Astrocyte (in vitro differentiated cells and primary cell): ENCODE data around the gene PIP4K2B. TPM values are rescaled to one million over a fixed set of nuclear protein-coding genes. Genes with fewer than 3 reads are reported as not detected.

Source experiments
- DNase-seq: peaks from one replicate; pipeline ENCODE4 v3.0.0-alpha.2; 2010; ENCODE audit warnings: low read depth
- FAIRE-seq: peaks from 2 replicates; lab custom pipeline; 2011; peaks lifted over from hg19 to GRCh38; lab: Jason Lieb, UNC
- H2AFZ ChIP-seq: 2 replicates; pipeline ENCODE4 v1.6.0; 2012; ENCODE audit warnings: low read depth, low read length, inconsistent platforms
- H3K27ac ChIP-seq: 2 replicates; pipeline ENCODE4 v1.5.1; 2011; ENCODE audit warnings: low read depth, low read length, inconsistent platforms
- H3K27me3 ChIP-seq: 2 replicates; pipeline ENCODE4 v1.6.0; 2011; ENCODE audit warnings: low read length, inconsistent platforms; ENCODE audit not compliant: insufficient read depth
- H3K36me3 ChIP-seq: 2 replicates; pipeline ENCODE4 v1.5.1; 2011; ENCODE audit warnings: low read length, inconsistent platforms; ENCODE audit not compliant: insufficient read depth
- H3K4me1 ChIP-seq: 2 replicates; pipeline ENCODE4 v1.5.1; 2011; ENCODE audit warnings: low read length, inconsistent platforms; ENCODE audit not compliant: insufficient read depth
- H3K4me2 ChIP-seq: 2 replicates; pipeline ENCODE4 v1.6.0; 2012; ENCODE audit warnings: low read length, inconsistent platforms
- H3K4me3 ChIP-seq: 2 replicates; pipeline ENCODE4 v1.5.1; 2011; ENCODE audit warnings: low read depth, mild to moderate bottlenecking, low read length, inconsistent platforms; ENCODE audit not compliant: insufficient read depth
- H3K79me2 ChIP-seq: 2 replicates; pipeline ENCODE4 v1.6.0; 2012; ENCODE audit warnings: mild to moderate bottlenecking, low read length, inconsistent platforms; ENCODE audit not compliant: insufficient read depth
- H3K9ac ChIP-seq: 2 replicates; pipeline ENCODE4 v1.6.0; 2012; ENCODE audit warnings: mild to moderate bottlenecking, low read length, inconsistent platforms
- H3K9me3 ChIP-seq: 2 replicates; pipeline ENCODE4 v1.5.1; 2012; ENCODE audit warnings: low read depth, mild to moderate bottlenecking, low read length, inconsistent platforms; ENCODE audit not compliant: insufficient read depth
- H4K20me1 ChIP-seq: 2 replicates; pipeline ENCODE4 v1.6.0; 2012; ENCODE audit warnings: low read length, inconsistent platforms; ENCODE audit not compliant: insufficient read depth
- H3K27ac Mint-ChIP-seq: one replicate; pipeline ENCODE4 v1.8.0; 2021; ENCODE audit warnings: mild to moderate bottlenecking, mixed read lengths; ENCODE audit not compliant: unreplicated experiment
- H3K27me3 Mint-ChIP-seq: one replicate; pipeline ENCODE4 v1.8.0; 2021; ENCODE audit warnings: low read depth, mixed read lengths; ENCODE audit not compliant: unreplicated experiment
- H3K36me3 Mint-ChIP-seq: one replicate; pipeline ENCODE4 v1.8.0; 2021; ENCODE audit warnings: low read depth, mixed read lengths; ENCODE audit not compliant: unreplicated experiment
- H3K4me1 Mint-ChIP-seq: one replicate; pipeline ENCODE4 v1.8.0; 2021; ENCODE audit warnings: low read depth, mixed read lengths; ENCODE audit not compliant: unreplicated experiment
- H3K4me3 Mint-ChIP-seq: one replicate; pipeline ENCODE4 v1.8.0; 2021; ENCODE audit warnings: mild to moderate bottlenecking, moderate library complexity, mixed read lengths; ENCODE audit not compliant: unreplicated experiment
- H3K9me3 Mint-ChIP-seq: one replicate; pipeline ENCODE4 v1.8.0; 2021; ENCODE audit warnings: mild to moderate bottlenecking, mixed read lengths; ENCODE audit not compliant: unreplicated experiment
- EZH2 ChIP-seq: IDR thresholded peaks from 2 replicates; pipeline ENCODE4 v1.6.1; 2012; ENCODE audit warnings: mild to moderate bottlenecking, low read length, inconsistent platforms; ENCODE audit not compliant: insufficient read depth
- total RNA-seq: library from RNA; stranded (reverse); gene quantifications from 2 replicates; pipeline ENCODE4 v1.2.1, GENCODE V29; 2021
- TF ChIP-seq, protein P1 (sequence below): IDR thresholded peaks from 2 replicates; pipeline ENCODE4 v1.5.1; 2011; ENCODE audit warnings: low read depth, mild to moderate bottlenecking, inconsistent platforms, low read length, moderate library complexity; ENCODE audit not compliant: insufficient read depth

The PIP4K2B gene
- total RNA-seq, 1 donor from 2014 or later = 58.2 TPM

DNA sequence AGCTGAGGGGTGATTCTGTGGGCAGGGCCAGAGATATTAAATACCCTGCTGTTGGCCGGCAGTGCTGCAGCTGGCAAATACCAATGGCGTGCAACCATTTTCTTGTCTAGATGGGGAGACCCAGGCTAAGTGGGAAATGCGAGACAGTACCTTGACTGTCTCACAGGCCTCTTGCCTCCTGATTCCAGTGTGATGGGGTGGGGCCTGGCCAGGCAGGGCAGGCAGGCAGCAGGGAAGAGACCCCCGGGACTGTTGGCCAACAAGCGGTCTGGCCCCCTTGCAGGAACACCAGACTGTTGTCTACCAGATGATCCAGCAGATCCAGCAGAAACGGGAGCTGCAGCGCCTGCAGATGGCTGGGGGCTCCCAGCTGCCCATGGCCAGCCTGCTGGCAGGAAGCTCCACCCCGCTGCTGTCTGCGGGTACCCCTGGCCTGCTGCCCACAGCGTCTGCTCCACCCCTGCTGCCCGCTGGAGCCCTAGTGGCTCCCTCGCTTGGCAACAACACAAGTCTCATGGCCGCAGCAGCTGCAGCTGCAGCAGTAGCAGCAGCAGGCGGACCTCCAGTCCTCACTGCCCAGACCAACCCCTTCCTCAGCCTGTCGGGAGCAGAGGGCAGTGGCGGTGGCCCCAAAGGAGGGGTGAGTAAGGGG, 74.9 kb downstream of the PIP4K2B start:
- H4K20me1 ChIP-seq = no peaks in the 10 kb centered on the region
- no peaks in the 10 kb centered on the region for H3K27me3 ChIP-seq
- H3K9me3 Mint-ChIP-seq = no peaks in the 10 kb centered on the region
- H3K4me3 Mint-ChIP-seq = no peak overlapping the region
- H3K36me3 Mint-ChIP-seq = peaks cover 4% of the 10 kb centered on the region
- H3K9me3 ChIP-seq = no peaks in the 10 kb centered on the region
- no peak overlapping the region for H3K4me2 ChIP-seq
- H3K4me3 ChIP-seq = no peak overlapping the region
- H2AFZ ChIP-seq = no peak overlapping the region
- no peak overlapping the region for H3K9ac ChIP-seq
- H3K36me3 ChIP-seq = no peaks in the 10 kb centered on the region
- FAIRE-seq (no peak), DNase-seq (no peak)
- peaks cover 6% of the 10 kb centered on the region for H3K27me3 Mint-ChIP-seq
- H3K4me1 ChIP-seq = peaks cover 3% of the 10 kb centered on the region
- H3K4me1 Mint-ChIP-seq = peaks cover 10% of the 10 kb centered on the region
- H3K27ac Mint-ChIP-seq = no peak overlapping the region
- no peak overlapping the region for H3K27ac ChIP-seq
- no peaks in the 10 kb centered on the region for H3K79me2 ChIP-seq
- TF ChIP-seq EZH2 = no peak
- TF ChIP-seq, protein P1, sequence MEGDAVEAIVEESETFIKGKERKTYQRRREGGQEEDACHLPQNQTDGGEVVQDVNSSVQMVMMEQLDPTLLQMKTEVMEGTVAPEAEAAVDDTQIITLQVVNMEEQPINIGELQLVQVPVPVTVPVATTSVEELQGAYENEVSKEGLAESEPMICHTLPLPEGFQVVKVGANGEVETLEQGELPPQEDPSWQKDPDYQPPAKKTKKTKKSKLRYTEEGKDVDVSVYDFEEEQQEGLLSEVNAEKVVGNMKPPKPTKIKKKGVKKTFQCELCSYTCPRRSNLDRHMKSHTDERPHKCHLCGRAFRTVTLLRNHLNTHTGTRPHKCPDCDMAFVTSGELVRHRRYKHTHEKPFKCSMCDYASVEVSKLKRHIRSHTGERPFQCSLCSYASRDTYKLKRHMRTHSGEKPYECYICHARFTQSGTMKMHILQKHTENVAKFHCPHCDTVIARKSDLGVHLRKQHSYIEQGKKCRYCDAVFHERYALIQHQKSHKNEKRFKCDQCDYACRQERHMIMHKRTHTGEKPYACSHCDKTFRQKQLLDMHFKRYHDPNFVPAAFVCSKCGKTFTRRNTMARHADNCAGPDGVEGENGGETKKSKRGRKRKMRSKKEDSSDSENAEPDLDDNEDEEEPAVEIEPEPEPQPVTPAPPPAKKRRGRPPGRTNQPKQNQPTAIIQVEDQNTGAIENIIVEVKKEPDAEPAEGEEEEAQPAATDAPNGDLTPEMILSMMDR = no peak

DNA sequence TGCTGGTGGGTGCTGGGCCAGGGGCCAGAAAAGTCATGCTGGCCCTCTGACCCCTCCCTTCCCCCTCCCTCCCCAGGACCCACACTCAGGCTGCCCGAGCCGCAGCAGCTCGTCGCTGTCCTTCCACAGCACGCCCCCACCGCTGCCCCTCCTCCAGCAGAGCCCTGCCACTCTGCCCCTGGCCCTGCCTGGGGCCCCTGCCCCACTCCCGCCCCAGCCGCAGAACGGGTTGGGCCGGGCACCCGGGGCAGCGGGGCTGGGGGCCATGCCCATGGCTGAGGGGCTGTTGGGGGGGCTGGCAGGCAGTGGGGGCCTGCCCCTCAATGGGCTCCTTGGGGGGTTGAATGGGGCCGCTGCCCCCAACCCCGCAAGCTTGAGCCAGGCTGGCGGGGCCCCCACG, 77.6 kb downstream of the PIP4K2B start:
- H2AFZ ChIP-seq = no peak overlapping the region
- Mint-ChIP-seq H3K36me3 (peaks cover 10% of the 10 kb centered on the region), H3K27me3 (peaks cover 6% of the 10 kb centered on the region), H3K4me3 (no peak overlapping the region), H3K9me3 (no peaks in the 10 kb centered on the region), H3K4me1 (peaks cover 3% of the 10 kb centered on the region), H3K27ac (no peak overlapping the region)
- no peak overlapping the region for H3K4me3 ChIP-seq
- no peak for FAIRE-seq
- peaks cover 2% of the 10 kb centered on the region for H3K36me3 ChIP-seq
- no peaks in the 10 kb centered on the region for H4K20me1 ChIP-seq
- no peak overlapping the region for H3K9ac ChIP-seq
- no peak for TF ChIP-seq EZH2
- no peaks in the 10 kb centered on the region for H3K79me2 ChIP-seq
- H3K27me3 ChIP-seq = no peaks in the 10 kb centered on the region
- H3K4me2 ChIP-seq = no peak overlapping the region
- no peaks in the 10 kb centered on the region for H3K9me3 ChIP-seq
- no peaks in the 10 kb centered on the region for H3K4me1 ChIP-seq
- DNase-seq = no peak
- no peak overlapping the region for H3K27ac ChIP-seq

DNA sequence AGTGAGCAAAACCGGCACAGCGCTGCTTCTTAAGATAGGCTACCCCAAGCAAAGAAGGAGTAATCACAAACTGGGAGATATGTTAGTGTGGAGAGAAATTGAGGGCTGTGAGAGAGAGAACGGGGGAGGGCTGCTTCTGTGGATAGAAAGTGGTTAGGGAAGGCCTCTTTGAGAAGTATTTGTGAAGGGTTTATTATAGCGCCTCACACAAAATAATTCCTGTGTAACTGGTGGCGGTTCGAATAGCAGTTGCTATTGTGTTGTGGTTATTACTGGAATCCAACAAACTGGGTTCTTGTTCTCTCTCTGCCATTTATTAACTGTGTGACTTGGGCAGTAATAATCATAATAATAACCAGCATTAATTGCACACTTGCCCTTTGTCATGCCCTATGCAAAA, 78.4 kb downstream of the PIP4K2B start:
- no peak for FAIRE-seq
- H3K4me3 Mint-ChIP-seq = no peak overlapping the region

More for the DNA sequence above, 78.4 kb downstream of the PIP4K2B start:
- Mint-ChIP-seq H3K4me1 (no peaks in the 10 kb centered on the region), H3K9me3 (no peaks in the 10 kb centered on the region), H3K36me3 (peaks cover 10% of the 10 kb centered on the region), H3K27me3 (peaks cover 6% of the 10 kb centered on the region), H3K27ac (no peak overlapping the region)
- H2AFZ ChIP-seq = no peak overlapping the region
- H3K4me2 ChIP-seq = no peak overlapping the region
- peaks cover 2% of the 10 kb centered on the region for H3K36me3 ChIP-seq
- DNase-seq = no peak
- no peaks in the 10 kb centered on the region for H3K9me3 ChIP-seq
- no peak for TF ChIP-seq EZH2
- TF ChIP-seq, protein P1 = no peak
- H4K20me1 ChIP-seq = no peaks in the 10 kb centered on the region
- no peaks in the 10 kb centered on the region for H3K79me2 ChIP-seq
- no peak overlapping the region for H3K9ac ChIP-seq
- H3K4me3 ChIP-seq = no peak overlapping the region
- no peaks in the 10 kb centered on the region for H3K4me1 ChIP-seq
- no peaks in the 10 kb centered on the region for H3K27me3 ChIP-seq
- no peak overlapping the region for H3K27ac ChIP-seq
